ENCODE results near the gene MEN1.

MEN1 gene

DNA sequence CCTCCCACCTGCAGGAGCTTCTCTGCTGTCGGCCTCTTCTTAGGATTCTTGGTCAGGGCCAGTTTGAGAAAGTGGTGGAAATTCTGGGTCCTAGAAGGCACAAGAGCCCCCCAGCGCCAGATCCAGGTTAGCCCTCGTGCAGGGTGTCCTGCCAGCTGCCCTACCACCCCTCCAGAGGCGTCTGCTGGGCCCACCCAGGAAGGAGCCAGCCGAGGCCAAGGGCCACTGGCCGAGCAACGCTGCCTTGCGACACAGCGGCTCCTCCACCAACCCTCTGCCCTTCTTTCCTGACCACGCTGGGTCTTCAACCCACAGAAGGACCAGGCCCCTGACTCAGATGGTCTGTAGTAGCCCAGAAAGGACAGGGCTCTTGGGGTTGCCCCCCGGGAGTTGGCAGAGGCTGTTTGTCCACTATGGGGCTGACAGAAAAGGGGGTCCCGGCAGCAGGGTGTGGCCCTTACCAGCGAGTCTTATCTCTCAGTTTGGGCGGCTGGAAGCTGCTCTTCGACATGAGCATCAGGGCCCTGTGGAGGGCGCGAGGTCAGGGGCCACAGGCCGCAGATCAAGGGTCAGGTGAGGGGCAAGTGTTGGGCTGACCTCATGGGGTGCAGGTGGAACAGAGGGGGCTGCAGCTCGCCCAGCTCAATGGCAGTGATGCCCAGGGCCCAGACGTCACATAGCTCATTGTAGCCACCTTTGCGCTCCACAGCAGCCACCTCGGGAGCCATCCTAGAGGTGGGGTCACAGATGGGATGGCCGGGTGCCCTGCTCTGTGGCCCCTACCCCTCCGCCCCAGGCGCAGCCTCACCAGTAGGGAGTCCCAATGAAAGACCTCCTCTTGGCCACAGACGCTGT is 9.8 kb downstream of the MEN1 start:
- DNase-seq, result no peak

DNA sequence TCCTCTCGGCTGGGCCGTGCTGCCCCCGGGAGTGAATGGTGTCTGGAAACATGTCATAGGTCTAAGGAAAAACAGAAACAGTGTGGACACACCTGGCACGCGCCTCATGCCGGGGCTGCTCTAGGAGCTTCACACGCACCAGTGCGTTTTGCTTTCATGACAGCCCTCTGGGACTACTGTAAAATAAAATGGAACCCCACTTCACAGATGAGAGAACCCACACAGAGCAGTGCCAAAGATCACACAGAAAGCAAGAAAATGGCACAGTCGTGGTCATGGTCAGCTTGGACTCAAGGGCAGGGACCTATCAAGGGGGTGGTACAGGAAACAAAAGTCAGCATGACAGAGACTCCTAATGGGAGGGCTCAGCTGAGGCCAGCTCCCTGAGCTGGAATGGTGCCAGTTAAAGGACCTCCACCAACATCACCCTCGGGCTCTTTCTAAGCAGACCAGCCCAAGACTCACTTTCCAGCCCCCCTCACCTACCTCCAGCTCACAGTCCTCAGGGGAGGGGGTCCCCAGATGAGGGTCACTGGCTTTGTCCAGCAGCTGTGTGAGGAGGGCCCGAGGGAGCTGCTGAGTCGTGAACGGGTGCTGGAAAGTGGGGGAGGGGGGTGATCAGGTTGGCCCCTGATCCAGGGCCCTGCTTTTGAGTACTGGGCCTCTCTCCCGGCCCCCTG is 10.6 kb downstream of the MEN1 start:
- no peak for DNase-seq

DNA sequence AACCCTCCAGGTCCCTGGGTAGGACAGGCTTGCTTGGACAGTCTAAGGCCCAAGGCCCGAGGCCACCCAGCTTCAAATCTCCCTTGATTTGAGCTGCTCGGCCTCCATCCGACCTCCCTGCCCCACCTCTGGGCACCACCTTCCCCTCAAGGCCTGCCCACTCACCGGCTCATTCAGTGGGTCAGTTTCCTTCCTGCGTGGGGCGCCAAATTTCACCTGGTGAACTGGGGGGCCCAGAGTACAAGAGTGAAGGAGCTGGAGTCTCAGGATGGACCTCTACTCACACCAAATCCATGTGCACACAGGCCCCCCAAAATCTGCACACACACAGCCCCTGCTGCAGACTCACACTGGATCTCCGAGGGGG is 11.1 kb downstream of the MEN1 start:
- no peak for DNase-seq

DNA sequence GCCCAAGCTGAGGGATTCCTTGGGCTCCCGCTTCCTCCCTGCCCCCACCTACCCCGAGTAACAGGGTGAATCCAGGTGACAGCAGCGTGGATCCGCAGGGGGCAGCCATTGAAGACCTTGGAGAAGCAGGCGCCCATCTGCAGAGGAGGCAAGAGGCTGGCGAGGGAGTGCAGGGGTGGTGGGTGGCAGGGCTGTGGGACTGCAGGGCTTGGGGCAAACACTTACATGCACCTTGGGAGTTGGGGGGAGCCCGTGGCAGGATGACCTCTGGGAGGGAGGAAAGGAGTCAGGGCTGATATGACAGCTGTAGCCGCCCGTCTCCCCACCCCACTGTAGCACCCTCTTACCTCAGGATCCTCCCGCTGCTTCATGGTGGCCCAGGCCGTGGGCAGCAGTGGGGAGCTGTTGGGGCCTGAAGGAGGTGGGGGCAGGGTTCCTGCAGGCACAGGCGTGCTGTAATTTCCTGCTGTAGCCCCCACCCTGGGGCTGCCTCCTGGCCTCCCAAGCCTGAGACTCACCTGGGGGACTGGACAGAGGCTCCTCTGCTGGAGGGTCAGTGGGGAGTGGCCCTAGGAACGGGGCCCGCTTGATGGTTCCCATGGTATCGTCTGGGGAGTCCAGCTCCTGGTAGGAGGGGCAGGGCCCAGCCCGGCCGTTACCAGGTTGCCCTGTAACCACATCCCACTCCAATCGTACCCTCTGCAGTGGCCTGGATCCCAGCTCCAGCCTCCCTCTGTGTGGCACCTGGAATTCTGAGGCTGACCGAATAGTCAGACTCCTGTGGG is 13.4 kb downstream of the MEN1 start:
- DNase-seq, result no peak

DNA sequence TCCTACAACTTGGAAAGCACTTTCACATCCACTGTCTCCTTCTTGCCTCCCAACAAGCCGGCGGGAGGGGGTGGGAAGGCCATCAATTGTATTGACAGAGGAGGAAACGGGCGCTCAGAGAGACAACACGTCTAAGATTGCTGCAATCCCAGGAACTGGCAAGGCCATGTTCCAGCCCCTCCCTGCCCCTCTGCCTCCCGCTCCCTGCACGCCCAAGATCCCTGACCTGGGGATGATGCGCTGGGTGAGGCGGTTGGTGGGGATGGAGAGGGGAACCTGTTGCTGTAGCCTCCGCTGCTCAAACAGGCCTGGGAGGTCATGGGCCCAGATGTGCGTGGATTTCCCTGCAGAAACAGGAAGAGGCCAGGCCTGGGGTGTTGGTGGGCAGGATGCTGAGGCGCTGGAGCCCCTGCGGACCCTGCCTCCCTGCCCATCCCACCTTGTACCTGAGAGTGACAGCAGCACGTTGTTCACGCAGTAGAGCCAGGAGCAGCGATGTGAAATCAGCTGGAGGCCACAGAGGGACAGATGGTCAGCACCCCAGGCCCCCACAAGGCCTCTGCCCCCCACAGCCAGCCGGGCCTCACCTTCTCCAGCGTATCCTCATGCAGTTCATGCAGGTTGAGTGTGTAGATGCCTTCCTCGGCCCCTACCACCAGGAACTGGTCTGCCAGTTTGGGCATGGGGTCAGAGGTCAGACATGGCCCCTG is 14.1 kb downstream of the MEN1 start:
- no peak for DNase-seq

DNA sequence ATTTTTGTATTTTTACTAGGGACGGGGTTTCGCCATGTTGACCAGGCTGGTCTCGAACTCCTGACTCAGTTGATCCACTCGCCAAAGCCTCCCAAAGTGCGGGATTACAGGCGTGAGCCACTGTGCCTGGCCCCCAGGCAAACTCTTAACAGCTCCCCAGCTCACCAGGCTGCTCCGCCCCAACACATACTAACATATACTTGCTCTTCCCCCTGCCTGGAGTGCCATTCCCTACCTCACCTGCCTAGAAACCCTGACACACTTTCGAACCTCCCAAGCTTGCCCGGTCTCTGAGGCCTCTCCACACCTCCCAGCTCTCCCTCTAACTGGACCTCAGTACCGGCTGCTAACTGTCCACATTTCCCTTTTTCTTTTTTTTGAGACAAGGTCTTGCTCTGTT is 15.8 kb downstream of the MEN1 start:
- no peak for DNase-seq

DNA sequence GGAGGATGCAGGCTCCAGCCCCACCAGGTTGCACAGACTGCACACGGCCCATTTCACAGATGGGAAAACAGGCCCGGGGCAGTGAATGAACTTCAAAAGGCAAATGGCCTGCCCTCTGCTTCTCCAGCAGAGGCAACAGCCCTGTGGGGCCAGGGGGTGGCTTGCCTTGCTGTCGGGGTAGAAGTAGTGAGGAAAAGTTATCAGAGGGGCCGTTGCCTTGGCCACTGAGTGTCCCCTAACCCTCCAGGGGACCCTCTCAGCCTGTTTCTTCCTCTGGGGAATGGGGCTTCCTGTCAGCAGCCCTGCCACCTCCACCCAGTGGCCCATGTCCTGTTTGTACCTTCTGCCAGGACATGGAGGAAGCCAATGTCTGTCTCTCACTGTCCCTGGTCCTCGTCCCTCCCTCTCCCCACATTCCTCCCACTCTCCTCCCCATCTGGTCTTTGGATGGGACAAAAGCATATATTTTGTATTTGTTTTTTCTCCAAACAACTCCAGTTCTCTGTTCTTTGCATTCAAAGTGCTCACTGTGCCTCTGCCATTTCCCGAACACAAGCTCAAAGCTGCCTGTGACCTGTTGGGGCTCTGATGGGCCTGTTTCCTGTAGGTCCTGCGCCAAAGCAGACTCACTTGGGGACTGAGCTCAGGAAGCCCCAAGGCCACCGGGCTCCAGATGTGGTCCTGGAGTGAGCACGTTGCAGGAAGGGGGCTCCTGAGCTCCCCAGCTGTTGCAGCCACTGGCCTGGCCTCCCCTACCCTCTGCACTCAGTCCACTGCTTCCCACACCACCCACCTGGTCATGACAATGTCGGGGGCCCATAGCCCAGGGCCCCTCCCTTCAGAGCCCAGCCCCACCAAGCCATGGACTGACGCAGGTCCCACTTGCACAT is 16.8 kb downstream of the MEN1 start:
- no peak for DNase-seq

DNA sequence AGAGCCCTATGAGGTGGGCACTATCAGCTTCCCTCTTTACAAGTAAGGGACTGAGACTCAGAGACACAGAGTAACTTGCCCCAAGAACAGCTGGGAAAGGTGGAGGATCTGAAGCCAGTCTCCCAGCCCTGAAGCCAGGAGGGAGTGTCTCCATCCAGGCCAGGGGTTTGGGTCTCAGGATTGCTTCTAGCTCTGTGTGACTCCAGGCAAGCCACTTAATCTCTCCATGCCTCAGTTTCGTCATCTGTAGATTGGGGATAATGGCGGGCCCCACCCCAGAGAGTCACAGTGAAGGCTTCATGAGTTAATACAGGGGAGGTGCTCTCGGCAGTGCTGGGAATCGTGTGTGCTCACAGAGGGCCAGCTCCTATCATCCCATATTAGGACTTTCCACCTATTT is 17.9 kb downstream of the MEN1 start:
- no peak for DNase-seq

DNA sequence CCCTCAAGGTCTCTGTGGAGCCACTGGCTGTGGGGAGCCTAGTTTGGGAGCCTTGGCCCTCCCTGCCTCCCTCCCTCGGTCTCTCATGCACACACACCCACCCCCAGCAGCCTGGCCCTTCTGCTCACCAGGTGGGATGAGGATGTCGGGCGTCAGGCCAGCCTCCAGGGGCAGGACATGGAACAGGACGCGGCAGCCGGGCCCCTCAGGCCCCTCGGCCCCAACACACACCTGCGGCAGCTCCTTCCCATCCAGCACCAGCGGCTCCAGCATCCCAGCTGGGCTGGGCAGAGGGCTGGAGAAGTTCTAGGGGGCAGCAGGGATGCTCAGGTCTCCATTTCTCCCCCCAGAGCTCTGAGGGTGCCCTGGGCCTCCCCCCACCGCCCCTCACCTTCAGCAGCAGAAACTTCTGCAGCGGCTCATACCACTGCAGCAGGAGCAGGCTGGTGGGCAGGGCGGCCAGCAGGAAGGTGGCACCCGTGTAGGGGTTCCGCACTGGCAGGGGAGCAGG is 18.5 kb downstream of the MEN1 start:
- DNase-seq, result no peak

DNA sequence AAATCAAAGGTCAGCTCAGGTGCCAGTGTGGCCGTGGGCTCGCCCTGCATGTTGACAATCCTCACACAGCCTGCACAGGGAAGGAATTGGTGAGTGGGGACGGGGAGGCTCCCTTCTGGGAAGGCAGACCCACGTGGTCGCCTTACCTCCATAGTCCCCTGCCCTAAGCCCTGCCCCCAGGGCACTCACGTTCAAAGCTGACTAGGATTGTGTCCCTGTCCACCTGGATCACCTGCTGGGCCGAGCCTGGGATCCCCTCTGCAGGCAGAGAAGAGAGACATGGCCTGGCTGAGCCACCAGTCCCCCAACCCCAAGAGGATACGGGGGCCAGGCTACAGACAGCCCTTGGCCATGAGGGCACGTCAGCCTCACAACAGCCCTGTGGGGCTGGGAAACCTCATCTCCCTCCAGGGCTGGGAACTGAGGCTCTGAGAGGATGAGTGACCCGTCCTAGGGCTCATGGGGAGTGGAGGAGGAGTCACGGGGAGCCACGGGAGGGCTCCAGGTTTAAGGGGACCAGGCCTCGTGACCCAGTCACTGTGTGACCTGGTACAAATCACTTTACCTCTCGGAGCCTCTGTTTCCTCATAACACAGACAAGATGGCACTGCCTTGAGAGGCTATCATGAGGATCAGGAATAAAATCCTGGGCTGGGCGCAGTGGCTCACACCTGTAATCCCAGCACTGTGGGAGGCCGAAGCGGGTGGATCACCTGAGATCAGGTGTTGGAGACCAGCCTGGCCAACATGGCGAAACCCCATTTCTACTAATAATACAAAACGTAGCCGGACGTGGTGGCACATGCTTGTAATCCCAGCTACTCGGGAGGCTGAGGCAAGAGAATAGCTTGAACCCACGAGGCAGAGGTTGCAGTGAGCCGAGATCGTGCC is 19.9 kb downstream of the MEN1 start:
- no peak for DNase-seq

DNA sequence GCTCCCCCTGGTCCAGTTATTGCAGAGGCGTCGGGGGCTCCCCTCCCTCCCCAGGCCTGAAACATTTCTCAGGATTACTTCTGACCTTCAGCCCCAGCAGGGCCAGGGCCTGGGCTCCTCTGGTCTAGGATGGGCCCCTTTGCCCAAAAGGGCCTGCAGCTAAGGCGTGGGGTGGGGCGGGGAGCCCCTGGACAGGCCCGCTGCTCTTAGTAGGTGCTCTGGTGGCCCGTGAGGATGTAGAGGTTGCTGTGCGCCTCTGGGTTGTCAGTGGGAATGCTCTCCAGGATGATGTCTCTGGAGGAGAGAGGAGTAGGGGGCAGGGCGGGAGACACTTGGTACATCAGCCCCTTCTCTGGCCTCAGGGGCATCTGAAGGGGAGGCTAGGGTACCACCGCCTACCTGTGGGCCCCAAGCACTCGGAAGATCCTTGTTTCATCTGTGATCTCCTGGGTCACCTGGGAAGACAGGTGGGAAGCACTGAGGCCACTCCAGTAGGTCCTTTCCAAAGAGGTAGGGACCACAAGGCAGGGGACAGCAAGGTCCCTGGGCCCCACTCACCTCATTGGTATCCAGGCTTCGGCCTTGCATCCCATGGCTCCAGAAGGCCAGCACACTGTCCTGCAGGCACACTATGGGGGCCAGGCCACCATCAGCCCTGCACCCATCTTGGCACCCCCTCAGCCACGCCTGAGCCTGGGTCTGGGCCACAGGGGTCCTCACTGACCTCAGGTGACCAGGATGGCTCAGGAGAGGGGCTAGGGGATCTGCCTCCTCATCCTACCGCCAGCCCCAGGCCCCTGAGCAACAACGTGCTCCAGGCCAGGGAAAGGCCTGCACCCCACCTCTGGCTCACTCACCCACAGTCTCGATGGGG is 20.8 kb downstream of the MEN1 start:
- no peak for DNase-seq

DNA sequence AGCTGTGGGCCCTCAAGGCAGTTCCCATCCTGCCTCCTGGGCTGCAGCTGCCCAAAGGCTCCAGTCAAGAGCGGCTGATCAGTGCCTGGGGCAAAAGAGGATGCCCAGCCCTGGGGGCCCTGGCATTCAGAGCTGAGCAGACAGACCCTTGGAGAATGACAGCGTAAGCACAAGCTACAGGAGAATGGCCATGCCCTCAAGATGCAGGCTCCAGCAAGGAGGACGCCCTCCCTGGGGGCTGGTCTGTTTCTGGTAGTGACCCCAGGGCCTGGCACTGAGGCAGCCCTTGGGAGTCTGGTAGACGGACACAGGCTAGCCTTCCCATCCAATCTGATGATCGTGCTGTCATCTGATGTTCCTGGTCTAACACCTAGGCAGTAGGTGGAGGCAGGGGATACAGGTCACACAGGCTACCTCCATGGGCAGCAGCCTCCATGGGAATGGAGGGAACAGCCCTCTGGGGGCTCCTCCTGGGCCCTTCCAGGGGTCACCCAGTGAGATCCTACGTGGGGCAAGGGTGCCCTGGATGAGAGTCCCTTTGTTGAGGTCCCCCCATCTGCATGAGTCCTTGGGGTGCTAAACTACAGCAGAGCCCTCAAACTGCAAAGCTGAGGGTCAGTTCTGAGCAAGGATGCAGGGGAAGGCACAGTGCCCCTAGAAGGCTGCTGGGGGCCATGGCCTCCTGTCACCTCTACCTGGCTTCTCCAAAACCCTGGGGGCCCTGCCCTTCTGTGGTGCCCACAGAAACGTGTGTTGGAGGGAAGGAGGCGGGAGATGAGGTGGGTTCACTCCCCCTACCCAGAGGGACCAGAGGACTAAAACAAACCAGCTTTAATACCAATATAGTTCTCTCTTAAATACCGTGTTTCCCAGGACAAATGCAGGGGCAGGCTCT is 21.8 kb downstream of the MEN1 start:
- no peak for DNase-seq

DNA sequence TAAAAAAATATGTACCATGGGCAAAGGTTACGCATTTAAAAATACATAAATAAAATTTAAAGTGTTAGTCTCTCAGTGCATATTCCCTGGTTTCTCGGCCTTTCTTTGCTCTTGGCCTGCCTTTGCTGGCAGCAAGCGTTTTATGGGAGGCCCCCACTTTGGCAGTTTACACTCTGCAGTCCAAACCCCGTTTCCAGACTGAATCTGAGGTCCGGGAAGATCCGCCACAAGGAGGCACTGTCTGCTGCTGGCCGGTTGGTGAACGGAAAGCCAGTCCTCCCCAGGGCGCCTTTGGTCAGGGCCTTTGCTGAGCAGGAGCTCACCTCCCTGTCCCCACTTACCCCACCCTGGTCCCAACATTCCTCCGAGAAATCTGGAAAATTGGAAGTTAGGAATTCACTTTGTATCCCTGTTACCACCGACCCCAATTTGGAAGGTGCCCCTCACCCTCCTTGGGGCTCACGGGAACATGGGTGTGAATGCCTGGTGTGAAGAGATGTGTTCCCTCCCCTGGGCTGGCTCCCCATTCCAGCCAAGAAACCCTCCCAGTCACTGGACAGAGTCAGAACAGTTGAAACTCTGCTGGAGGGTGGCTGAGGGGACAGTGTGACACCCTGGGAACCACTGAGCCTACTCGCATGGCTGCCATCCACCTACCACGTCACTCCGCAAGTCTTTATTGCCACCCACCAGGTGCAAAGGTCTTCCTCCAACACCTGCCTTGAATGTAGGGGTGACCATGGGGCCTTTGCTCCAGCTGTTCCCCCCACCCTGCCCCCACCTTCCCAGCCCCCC is 22.6 kb downstream of the MEN1 start:
- DNase-seq, result peak; percentile 40

DNA sequence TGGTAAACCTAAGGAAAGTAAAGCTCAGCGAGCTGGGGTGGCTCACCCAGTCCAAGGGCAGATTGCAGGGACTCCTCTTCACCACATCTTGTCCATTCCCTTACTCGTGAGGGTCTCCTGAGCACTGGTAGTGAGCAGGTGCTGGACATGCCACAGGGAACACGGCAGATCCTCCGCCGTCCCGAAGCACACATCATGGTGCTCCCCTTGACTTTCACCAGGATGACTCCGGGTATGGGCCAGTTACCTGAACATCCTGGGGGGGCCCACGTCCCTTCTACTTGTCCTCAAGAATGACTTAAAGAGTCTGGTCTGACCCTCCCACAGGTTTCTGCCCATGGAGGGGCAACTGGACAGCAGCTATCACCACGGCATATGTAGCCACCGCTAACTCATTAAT is 24.0 kb downstream of the MEN1 start:
- DNase-seq, result no peak

DNA sequence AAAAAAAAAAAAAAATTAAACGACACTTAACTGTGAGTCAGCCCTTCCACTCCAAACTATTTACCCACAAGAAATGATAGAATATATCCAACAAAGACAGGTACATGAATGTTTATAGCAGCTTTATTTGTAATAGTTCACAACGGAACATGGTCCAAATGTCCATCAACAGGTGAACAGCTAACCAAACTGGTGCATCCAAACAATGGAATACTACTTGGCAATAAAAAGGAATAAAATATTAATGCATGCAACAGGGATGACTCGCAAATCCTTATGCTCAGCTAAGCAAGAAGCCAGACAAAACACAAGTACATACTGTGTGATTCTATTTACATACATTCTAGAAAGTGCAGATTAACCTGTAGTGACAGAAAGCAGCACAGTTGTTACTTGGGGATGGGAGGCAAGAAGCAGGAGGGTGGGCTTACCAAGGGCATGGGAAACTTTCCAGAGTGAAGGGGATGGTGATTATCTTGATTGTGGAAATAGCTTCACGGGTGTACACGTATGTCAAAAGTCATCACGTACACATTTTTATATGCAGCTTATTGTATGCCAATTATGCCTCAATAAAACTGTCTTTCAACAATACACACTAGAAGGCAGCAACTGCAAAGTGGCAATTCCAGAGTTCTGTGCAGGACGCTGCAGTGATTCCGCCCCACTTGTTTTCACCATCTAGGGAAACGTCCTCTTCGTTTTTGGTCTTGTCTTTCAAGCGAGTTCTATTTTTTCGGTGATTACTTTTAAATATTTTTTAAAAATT is 25.4 kb downstream of the MEN1 start:
- no peak for DNase-seq

DNA sequence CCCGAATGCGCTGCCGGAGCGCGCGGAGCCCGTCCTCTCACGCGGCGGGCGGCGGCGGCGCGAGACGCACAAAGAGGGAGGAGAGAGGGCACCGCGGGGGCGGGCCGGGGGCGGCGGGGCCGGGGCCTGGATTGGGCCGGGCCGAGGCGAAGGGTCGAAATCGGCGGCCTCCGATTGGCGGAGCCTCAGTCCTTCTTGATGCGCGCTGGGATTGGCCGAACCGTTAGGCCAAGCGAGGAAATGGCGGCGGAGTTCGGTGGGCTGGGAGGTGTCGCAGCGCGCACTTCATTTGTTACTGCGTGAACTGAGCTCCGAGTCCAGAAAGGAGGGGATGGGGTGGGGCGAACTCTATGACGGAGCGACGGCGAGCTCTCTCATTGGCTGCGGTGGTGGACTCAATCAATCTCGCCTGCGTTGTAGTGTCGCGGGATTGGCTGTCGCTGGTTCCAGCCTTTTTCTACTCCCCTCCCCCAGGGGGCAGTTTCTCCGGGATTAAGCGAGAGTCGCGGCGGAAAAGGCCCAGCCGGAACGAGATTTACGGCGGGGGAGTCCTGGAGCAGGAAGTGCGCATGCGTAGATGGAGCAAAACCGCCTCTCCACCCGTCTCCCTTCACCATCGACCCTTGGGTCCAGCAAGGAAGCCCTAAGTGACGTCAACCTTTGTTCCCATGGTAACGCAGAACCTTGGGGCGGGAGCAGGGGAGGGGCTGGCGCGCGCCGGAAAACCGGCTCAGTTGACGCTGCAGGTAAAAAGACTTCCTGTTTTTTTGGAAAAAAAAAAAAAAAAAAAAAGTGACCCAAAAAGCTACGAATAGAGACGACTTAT is 31.7 kb downstream of the MEN1 start, which contains the start of gene SF1:
Gene SF1, minus strand, starts transcription at position 70 of the 826 bp plus-strand sequence. CDS start 150 bp downstream, outside the sequence.
- DNase-seq, result peak; percentile 98

All from activated effector memory CD4-positive, alpha-beta T cell treated with Interleukin-2 at 50 U/mL for 16 hours (primary cell).